Effector memory CD4-positive, alpha-beta T cell (primary cell): ENCODE data around the gene IL31RA.

ENCODE experiments used
- DNase-seq, 3 donors: peaks; one replicate each; pipeline ENCODE4 v3.0.0-alpha.2; 2020
- H3K27ac ChIP-seq: 2 replicates; pipeline ENCODE4 v1.7.0; 2013; ENCODE audit warnings: mild to moderate bottlenecking, low read length, moderate library complexity; ENCODE audit not compliant: insufficient read depth, poor library complexity, severe bottlenecking
- H3K27me3 ChIP-seq: replicated peaks from 2 replicates; pipeline ENCODE4 v1.7.0; 2013; ENCODE audit warnings: mild to moderate bottlenecking, low read length; ENCODE audit not compliant: insufficient read depth, control insufficient read depth, poor library complexity, severe bottlenecking
- H3K36me3 ChIP-seq: 2 replicates; pipeline ENCODE4 v1.7.0; 2013; ENCODE audit warnings: mild to moderate bottlenecking, low read length, moderate library complexity; ENCODE audit not compliant: control insufficient read depth, insufficient read depth
- H3K4me1 ChIP-seq: 2 replicates; pipeline ENCODE4 v1.7.0; 2013; ENCODE audit warnings: low read length, mild to moderate bottlenecking; ENCODE audit not compliant: control insufficient read depth, insufficient read depth, poor library complexity, severe bottlenecking
- H3K4me3 ChIP-seq: 2 replicates; pipeline ENCODE4 v1.7.0; 2013; ENCODE audit warnings: low read length, low read depth, mild to moderate bottlenecking; ENCODE audit not compliant: insufficient read depth, poor library complexity, severe bottlenecking
- H3K9me3 ChIP-seq: 2 replicates; pipeline ENCODE4 v1.7.0; 2013; ENCODE audit warnings: mild to moderate bottlenecking, low read length, moderate library complexity; ENCODE audit not compliant: control insufficient read depth

Gene IL31RA

DNA sequence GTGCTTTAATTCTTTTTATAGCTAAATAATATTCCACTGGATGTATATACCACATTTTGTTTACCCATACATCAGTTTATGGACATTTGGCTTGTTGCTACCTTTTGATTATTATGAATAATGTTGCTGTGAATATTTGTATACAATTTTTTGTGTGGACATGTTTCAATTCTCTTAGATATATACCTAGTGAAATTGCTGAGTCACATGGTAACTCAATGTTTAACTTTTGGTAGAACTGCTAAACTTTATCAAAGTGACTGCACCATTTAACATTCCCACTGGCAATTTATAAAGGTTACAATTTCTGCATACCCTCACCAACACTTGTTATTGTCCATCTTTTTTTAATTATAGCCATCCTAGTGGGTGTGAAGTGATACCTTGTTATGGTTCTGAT is 22.1 kb downstream of the IL31RA start:
- no peaks in the 10 kb centered on the region for H3K9me3 ChIP-seq
- H3K4me3 ChIP-seq: no peak overlapping the region
- H3K36me3 ChIP-seq: no peaks in the 10 kb centered on the region
- H3K4me1 ChIP-seq: no peaks in the 10 kb centered on the region
- no peak overlapping the region for H3K27ac ChIP-seq
- H3K27me3 ChIP-seq: no peaks in the 10 kb centered on the region
- DNase-seq: no peak

DNA sequence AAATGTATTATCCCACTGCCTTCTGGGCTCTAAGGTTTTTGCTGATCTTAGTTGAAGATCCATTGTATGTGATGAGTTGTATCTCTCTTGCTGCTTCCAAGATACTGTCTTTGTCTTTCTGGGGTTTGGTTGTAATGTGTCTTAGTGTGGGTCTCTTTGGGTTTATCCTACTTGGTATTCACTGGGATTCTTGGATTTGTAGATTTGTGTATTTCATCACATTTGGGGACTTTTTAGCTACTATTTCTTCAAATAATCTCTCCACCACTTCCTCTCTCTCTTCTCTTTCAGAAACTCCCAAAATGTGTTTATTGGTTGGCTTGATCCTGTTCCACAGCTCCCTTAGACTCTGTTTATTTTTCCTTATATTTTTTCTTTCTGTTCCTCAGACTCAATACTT is 26.5 kb downstream of the IL31RA start:
- no peaks in the 10 kb centered on the region for H3K4me1 ChIP-seq
- no peaks in the 10 kb centered on the region for H3K9me3 ChIP-seq
- no peak for DNase-seq
- H3K27ac ChIP-seq: no peak overlapping the region
- no peaks in the 10 kb centered on the region for H3K36me3 ChIP-seq
- no peak overlapping the region for H3K4me3 ChIP-seq
- no peaks in the 10 kb centered on the region for H3K27me3 ChIP-seq

DNA sequence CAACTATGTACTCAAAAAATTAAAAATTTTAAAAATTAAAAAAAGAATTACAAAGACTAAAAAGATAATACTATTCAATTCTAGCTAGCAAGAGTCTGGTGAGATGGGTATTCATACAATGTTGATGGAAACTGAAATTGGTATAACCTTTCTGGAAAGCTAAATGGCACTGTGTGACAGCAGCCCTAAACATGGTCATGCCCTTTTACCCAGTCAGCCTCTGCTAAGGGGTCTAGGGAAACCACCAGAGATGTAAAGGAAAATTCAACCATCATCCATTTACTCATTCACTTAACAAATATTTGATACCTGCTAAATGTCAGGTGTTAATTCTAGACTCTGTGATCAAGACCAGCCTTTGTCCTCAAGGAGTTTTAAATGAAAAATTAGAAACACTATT is 29.3 kb downstream of the IL31RA start:
- Histone ChIP-seq H3K36me3 (no peaks in the 10 kb centered on the region), H3K4me3 (no peak overlapping the region), H3K9me3 (no peaks in the 10 kb centered on the region), H3K27ac (no peak overlapping the region), H3K4me1 (no peaks in the 10 kb centered on the region), H3K27me3 (no peaks in the 10 kb centered on the region)
- DNase-seq: no peak

DNA sequence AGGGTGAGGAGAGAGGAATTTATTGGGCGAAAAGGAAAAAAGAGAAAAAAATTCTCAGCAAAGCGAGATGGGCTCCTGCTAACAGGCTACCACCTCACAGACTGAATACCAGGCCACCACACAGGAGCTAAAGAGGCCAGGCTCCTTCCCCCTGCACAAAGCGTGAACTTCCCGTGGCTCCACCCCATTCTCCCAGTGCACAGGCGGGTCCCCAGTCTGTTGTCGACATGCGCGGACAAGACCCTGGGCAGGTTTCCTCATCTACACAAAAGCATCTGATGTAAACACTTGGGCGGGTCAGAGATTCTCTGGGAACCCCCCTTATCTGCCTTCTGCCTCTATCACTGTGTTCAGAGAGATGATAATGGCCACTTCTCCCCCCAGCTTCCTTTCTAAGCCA is 34.2 kb downstream of the IL31RA start:
- H3K4me1 ChIP-seq: no peaks in the 10 kb centered on the region
- no peak for DNase-seq
- H3K27me3 ChIP-seq: no peaks in the 10 kb centered on the region
- H3K27ac ChIP-seq: no peak overlapping the region
- H3K4me3 ChIP-seq: no peak overlapping the region
- no peaks in the 10 kb centered on the region for H3K36me3 ChIP-seq
- no peaks in the 10 kb centered on the region for H3K9me3 ChIP-seq

DNA sequence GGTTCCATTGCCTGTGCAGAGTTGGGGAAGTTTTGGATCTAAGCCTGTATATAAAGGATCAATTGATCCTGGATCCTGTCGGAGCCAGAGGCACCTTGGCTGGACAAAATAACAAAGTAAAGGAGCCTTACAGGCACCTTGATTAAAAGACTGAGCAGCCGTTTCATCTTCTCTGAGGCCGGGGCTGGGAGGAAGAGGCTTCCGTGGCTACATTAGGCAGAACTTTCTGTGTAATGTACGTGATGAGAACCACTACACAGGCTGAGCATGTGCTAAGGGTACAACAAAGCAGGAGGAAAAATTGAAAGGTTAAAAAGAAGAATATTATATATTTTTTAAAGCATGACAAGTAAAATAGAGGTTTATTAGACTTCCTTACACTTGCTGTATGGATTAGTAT is 37.0 kb downstream of the IL31RA start:
- no peak for DNase-seq
- no peaks in the 10 kb centered on the region for H3K9me3 ChIP-seq
- H3K27ac ChIP-seq: no peak overlapping the region
- H3K4me3 ChIP-seq: no peak overlapping the region
- no peaks in the 10 kb centered on the region for H3K27me3 ChIP-seq
- no peaks in the 10 kb centered on the region for H3K36me3 ChIP-seq
- no peaks in the 10 kb centered on the region for H3K4me1 ChIP-seq

DNA sequence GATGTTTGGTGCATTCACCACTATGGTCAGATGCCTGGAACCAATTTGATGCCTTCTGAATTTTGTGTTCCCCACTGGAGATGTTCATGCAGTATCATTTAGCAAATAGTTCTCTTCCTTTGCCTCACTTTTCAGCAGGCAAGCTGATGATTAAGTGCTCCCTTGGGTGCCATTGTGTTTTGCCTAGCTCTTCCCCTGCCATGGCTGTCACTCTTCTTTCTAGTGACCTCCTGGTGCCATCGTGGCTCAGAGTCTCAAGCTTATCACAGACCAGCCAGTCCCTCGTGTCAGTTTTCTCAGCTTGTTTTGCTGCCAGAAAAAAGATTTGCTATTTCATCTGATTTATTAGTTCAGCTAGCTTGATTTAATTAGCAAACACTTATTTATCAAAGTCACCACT is 41.3 kb downstream of the IL31RA start:
- Histone ChIP-seq H3K4me1 (no peaks in the 10 kb centered on the region), H3K27me3 (no peaks in the 10 kb centered on the region), H3K9me3 (no peaks in the 10 kb centered on the region), H3K36me3 (no peaks in the 10 kb centered on the region), H3K4me3 (no peak overlapping the region), H3K27ac (no peak overlapping the region)
- no peak for DNase-seq

DNA sequence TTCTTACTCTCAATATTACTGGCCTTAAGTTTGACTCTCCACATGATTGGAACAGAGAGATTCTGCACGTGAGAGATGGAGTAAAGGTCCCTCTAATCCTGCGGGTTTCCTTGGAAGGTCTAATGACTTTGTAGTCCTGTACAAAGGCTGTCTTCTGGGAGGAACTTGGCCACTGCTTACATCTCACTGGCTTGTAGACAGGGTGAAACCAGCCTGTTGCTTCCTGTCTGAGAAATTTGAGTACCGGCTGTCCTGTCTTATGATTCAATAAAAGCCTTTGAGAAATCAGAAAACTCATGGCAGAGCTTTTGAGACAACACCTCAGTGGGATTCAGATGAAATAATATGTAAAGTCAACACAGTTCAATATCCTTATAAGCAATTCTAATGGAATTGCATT is 43.0 kb downstream of the IL31RA start:
- H3K4me1 ChIP-seq: no peaks in the 10 kb centered on the region
- no peaks in the 10 kb centered on the region for H3K36me3 ChIP-seq
- H3K9me3 ChIP-seq: no peaks in the 10 kb centered on the region
- no peaks in the 10 kb centered on the region for H3K27me3 ChIP-seq
- H3K4me3 ChIP-seq: no peak overlapping the region
- H3K27ac ChIP-seq: no peak overlapping the region
- no peak for DNase-seq

DNA sequence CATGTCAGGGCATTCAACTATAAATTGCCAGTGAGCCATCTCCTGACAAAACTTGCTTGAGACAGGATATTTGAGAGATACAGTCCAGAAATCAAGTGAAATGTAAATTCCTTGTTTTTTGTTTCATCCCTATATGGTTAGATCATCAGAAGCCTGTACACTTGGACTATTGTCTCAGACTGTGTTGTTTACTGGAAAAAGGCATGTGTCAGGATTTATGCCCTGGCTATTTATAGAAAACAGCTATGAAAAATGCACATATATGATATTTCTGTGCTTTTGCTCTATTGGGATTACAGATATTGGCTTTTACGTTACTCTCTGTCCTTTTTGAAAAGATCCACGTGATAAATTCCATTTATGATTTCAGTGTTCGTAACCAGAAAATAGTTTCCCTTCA is 44.2 kb downstream of the IL31RA start:
- Histone ChIP-seq H3K9me3 (no peaks in the 10 kb centered on the region), H3K36me3 (no peaks in the 10 kb centered on the region)

DNA sequence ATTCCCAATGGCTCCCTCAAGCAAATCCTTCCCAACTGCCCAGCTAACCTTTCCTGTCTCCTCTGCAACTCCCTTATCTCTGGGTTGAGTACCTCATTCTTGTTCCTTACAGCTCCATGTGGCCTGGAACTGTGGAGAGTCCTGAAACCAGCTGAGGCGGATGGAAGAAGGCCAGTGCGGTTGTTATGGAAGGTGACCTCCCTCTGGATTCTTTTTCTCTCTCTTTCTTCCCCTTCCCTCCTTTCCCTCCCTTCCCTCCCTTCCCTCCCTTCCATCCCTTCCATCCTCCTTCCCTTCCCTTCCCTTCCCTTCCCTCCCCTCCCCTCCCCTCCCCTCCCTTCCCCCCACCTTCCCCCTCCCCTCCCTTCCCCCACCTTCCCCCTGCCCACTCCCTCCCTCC is 45.1 kb downstream of the IL31RA start:
- Histone ChIP-seq H3K4me3 (no peak overlapping the region), H3K27me3 (no peaks in the 10 kb centered on the region), H3K27ac (no peak overlapping the region), H3K4me1 (no peaks in the 10 kb centered on the region), H3K9me3 (no peaks in the 10 kb centered on the region), H3K36me3 (no peaks in the 10 kb centered on the region)
- DNase-seq: no peak

More for the DNA sequence above, 44.2 kb downstream of the IL31RA start:
- H3K27me3 ChIP-seq: no peaks in the 10 kb centered on the region
- no peaks in the 10 kb centered on the region for H3K4me1 ChIP-seq
- H3K27ac ChIP-seq: no peak overlapping the region
- DNase-seq: no peak
- H3K4me3 ChIP-seq: no peak overlapping the region

DNA sequence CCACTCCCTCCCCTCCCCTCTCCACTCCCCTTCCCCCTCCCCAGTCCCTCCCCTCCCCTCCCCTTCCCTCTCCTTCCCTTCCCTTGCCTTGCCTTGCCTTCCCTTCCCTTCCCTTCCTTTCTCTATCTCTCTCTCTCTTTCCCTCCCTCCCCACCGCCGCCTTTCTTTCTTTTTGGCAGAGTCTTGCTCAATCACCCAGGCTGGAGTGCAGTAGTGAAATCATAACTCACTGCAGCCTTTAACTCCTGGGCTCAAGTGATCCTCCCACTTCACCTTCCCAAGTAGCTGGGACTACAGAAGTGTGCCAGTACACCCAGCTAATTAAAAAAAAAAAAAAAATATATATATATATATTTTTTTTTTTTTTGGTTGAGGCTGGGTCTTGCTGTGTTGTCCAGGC is 45.5 kb downstream of the IL31RA start:
- Histone ChIP-seq H3K4me1 (no peaks in the 10 kb centered on the region), H3K4me3 (no peak overlapping the region), H3K27me3 (no peaks in the 10 kb centered on the region), H3K36me3 (no peaks in the 10 kb centered on the region), H3K27ac (no peak overlapping the region), H3K9me3 (no peaks in the 10 kb centered on the region)
- DNase-seq: no peak
